ENCODE measurements around the gene JMJD8. TPM values are rescaled to one million over a fixed set of nuclear protein-coding genes. Genes with fewer than 3 reads are reported as not detected.
A peak's percentile ranks its signal among the peaks of the same experiment; 100 is the strongest.

JMJD8 gene
- total RNA-seq, 1 experiment from 2014 or later: 90.5 TPM

DNA sequence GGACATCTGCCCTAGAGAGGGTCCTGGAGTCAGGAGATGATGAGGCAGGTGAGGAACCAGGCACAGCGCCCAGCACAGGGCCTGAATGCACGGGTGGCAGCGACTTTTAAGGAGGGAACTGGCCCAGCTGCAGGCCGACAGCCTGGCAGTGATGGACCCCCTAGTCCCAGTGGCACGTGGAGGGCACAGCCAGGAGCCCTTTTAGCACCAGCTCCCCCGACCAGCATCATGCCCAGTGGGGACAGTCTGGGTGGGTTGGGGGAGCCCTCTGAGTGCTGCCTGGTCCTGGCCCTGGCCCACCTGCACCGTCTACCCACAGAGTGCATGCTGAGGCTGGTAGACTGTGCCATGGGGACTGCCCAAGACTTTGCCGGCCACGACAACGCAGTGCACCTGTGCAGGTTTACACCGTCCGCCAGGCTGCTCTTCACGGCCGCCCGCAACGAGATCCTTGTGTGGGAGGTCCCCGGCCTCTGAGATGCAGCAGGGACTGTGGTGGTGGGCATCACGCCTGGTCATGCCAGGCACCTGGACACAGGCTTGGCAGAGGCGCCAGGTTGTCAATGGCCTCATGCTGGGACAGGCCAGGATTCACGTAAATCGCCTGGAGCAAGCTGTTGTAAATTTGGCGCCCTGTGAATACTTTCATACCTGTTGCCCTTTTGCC, 16.9 kb downstream of the JMJD8 start:
- Mint-ChIP-seq H3K4me1 (ENCODE audit: low read depth, unreplicated experiment) (no peaks in the 10 kb centered on the region), H3K27me3 (ENCODE audit: unreplicated experiment) (no peaks in the 10 kb centered on the region), H3K36me3 (ENCODE audit: insufficient read depth, unreplicated experiment) (peaks cover 50% of the 10 kb centered on the region), H3K27ac (ENCODE audit: unreplicated experiment) (no peak overlapping the region), H3K9me3 (ENCODE audit: low read depth, unreplicated experiment) (no peaks in the 10 kb centered on the region), H3K4me3 (ENCODE audit: low read depth, unreplicated experiment) (peak overlapping the region; percentile 87)
- TF ChIP-seq, protein P1, sequence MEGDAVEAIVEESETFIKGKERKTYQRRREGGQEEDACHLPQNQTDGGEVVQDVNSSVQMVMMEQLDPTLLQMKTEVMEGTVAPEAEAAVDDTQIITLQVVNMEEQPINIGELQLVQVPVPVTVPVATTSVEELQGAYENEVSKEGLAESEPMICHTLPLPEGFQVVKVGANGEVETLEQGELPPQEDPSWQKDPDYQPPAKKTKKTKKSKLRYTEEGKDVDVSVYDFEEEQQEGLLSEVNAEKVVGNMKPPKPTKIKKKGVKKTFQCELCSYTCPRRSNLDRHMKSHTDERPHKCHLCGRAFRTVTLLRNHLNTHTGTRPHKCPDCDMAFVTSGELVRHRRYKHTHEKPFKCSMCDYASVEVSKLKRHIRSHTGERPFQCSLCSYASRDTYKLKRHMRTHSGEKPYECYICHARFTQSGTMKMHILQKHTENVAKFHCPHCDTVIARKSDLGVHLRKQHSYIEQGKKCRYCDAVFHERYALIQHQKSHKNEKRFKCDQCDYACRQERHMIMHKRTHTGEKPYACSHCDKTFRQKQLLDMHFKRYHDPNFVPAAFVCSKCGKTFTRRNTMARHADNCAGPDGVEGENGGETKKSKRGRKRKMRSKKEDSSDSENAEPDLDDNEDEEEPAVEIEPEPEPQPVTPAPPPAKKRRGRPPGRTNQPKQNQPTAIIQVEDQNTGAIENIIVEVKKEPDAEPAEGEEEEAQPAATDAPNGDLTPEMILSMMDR (IDR thresholded peaks at IDR 0.05; ENCODE audit: unreplicated experiment): no peak
- intact Hi-C loops (cut with micrococcal nuclease; ENCODE audit: unreplicated experiment): no loop called here
- no peak for DNase-seq
- no TSS peak for BruUV-seq (replicated peaks)
- CTCF ChIA-PET: interaction anchor here (0.7 to 1.3 kb wide), 2 partner anchors 19 to 59 kb away, joined by 3 read pairs; partner anchors contain the start of gene HAGHL

DNA sequence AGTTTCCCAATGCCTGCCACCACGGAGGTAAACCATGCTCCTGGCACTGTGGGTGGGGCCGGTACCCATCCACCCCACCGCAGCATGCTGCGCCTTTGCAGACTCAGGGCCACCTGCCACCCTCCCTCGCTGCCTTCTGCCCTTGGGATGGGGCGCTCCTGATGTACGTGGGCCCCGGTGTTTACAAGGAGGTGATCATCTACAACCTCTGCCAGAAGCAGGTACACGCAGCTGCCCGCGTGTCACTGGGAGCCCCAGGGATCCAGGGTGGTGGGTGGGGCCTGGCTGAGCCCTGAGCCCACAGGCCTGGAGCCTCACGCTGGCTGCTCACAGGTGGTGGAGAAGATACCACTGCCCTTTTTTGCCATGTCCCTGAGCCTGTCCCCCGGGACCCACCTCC, 17.6 kb downstream of the JMJD8 start:
- no TSS peak for BruUV-seq (replicated peaks)
- no peak for DNase-seq
- Mint-ChIP-seq H3K4me1 (ENCODE audit: low read depth, unreplicated experiment) (no peaks in the 10 kb centered on the region), H3K4me3 (ENCODE audit: low read depth, unreplicated experiment) (no peak overlapping the region), H3K27me3 (ENCODE audit: unreplicated experiment) (no peaks in the 10 kb centered on the region), H3K27ac (ENCODE audit: unreplicated experiment) (no peak overlapping the region), H3K36me3 (ENCODE audit: insufficient read depth, unreplicated experiment) (peaks cover 53% of the 10 kb centered on the region), H3K9me3 (ENCODE audit: low read depth, unreplicated experiment) (no peaks in the 10 kb centered on the region)
- intact Hi-C loops (cut with micrococcal nuclease; ENCODE audit: unreplicated experiment): no loop called here
- CTCF ChIA-PET: no interaction called here
- TF ChIP-seq, protein P1 (IDR thresholded peaks at IDR 0.05; ENCODE audit: unreplicated experiment): no peak

DNA sequence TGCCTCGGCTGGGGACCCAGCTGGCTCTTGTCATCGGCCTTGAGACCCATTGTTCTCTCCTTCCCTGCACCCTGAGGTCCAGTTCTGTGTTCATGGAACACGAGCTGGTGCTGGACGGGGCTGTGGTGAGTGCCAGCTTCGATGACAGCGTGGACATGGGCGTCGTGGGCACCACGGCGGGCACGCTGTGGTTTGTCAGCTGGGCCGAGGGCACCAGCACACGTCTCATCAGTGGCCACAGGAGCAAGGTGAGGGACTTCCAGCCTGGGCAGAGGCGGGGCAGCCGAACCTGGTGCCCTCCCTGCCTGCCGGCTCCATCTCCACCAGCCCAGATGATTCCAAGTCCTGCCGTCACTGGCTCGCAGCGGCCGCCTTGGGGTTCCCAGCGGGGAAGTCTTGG, 21.5 kb downstream of the JMJD8 start:
- no TSS peak for BruUV-seq (replicated peaks)
- Mint-ChIP-seq H3K27ac (ENCODE audit: unreplicated experiment) (no peak overlapping the region), H3K9me3 (ENCODE audit: low read depth, unreplicated experiment) (no peaks in the 10 kb centered on the region), H3K27me3 (ENCODE audit: unreplicated experiment) (no peaks in the 10 kb centered on the region), H3K4me3 (ENCODE audit: low read depth, unreplicated experiment) (no peak overlapping the region), H3K4me1 (ENCODE audit: low read depth, unreplicated experiment) (no peaks in the 10 kb centered on the region), H3K36me3 (ENCODE audit: insufficient read depth, unreplicated experiment) (peaks cover 30% of the 10 kb centered on the region)
- DNase-seq: no peak
- intact Hi-C loops (cut with micrococcal nuclease; ENCODE audit: unreplicated experiment): no loop called here
- TF ChIP-seq, protein P1 (IDR thresholded peaks at IDR 0.05; ENCODE audit: unreplicated experiment): no peak
- CTCF ChIA-PET: interaction anchor here (0.7 kb wide), 1 partner anchor 13 kb away, joined by 3 read pairs; the partner anchor contains the start of gene WDR90

DNA sequence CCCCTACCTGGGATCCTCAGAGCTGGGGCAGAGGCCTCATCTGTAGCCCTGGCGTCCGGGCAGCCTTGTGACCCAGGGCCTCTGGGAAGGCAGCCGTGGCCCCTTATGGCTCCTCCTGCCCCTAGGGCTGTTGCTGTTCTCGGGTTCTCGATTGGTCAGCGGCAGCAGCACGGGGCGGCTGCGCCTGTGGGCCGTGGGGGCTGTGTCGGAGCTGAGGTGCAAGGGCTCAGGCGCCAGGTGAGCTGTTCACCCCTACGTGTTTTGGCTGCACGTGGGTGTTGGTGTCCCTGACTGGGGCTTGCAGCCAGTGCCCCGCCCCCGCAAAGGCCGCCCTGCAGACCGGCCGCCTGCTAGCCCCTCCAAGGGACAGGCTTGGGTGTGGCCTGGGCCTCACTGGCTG, 22.0 kb downstream of the JMJD8 start:
- intact Hi-C loops (cut with micrococcal nuclease; ENCODE audit: unreplicated experiment): no loop called here
- Mint-ChIP-seq H3K9me3 (ENCODE audit: low read depth, unreplicated experiment) (no peaks in the 10 kb centered on the region), H3K27ac (ENCODE audit: unreplicated experiment) (no peak overlapping the region), H3K27me3 (ENCODE audit: unreplicated experiment) (no peaks in the 10 kb centered on the region), H3K4me3 (ENCODE audit: low read depth, unreplicated experiment) (no peak overlapping the region), H3K4me1 (ENCODE audit: low read depth, unreplicated experiment) (no peaks in the 10 kb centered on the region), H3K36me3 (ENCODE audit: insufficient read depth, unreplicated experiment) (peaks cover 28% of the 10 kb centered on the region)
- no TSS peak for BruUV-seq (replicated peaks)
- CTCF ChIA-PET: interaction anchor here (0.7 kb wide), 1 partner anchor 13 kb away, joined by 3 read pairs; the partner anchor contains the start of gene WDR90
- TF ChIP-seq, protein P1 (IDR thresholded peaks at IDR 0.05; ENCODE audit: unreplicated experiment): no peak
- DNase-seq: no peak

All from Calu3 (cell line).